ENCODE data around the gene HSP90B1.

The HSP90B1 gene

DNA sequence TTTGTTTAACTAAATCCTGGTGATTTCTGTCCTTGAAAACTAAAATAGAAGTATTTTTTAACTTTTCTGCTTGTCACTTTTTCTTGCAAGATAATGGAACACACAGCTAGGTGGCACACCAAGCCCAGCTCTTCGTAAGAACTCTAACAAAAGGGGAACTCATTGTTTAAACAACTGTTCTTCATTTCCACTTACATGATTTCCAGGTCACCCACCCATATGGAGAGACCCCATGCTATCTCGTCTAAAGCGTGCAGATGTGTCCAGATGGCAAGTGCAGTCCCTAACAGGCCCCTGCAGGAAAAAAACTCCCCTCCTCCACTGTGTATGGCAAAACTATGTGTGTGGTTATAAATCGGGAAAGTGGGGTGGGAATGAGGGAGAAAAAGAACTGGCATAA, 45.9 kb upstream of the HSP90B1 start:
- TF ChIP-seq FOXP2 (optimal IDR thresholded peaks at IDR 0.05; ENCODE audit: borderline replicate concordance, extremely low read depth, extremely low read length, insufficient read depth) (no peak), TAF1 (IDR thresholded peaks at IDR 0.05; ENCODE audit: borderline replicate concordance, insufficient read depth, low read length) (no peak), POLR2AphosphoS5 (IDR thresholded peaks at IDR 0.05; ENCODE audit: low read depth, low read length) (no peak), SIN3A (IDR thresholded peaks at IDR 0.05; ENCODE audit: borderline replicate concordance, insufficient read depth, low read length) (no peak)
- TF ChIP-seq, protein P1, sequence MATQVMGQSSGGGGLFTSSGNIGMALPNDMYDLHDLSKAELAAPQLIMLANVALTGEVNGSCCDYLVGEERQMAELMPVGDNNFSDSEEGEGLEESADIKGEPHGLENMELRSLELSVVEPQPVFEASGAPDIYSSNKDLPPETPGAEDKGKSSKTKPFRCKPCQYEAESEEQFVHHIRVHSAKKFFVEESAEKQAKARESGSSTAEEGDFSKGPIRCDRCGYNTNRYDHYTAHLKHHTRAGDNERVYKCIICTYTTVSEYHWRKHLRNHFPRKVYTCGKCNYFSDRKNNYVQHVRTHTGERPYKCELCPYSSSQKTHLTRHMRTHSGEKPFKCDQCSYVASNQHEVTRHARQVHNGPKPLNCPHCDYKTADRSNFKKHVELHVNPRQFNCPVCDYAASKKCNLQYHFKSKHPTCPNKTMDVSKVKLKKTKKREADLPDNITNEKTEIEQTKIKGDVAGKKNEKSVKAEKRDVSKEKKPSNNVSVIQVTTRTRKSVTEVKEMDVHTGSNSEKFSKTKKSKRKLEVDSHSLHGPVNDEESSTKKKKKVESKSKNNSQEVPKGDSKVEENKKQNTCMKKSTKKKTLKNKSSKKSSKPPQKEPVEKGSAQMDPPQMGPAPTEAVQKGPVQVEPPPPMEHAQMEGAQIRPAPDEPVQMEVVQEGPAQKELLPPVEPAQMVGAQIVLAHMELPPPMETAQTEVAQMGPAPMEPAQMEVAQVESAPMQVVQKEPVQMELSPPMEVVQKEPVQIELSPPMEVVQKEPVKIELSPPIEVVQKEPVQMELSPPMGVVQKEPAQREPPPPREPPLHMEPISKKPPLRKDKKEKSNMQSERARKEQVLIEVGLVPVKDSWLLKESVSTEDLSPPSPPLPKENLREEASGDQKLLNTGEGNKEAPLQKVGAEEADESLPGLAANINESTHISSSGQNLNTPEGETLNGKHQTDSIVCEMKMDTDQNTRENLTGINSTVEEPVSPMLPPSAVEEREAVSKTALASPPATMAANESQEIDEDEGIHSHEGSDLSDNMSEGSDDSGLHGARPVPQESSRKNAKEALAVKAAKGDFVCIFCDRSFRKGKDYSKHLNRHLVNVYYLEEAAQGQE (IDR thresholded peaks at IDR 0.05; ENCODE audit: insufficient read depth in 1 of 2, low read depth in 2 of 2, low read length in 2 of 2) = no peak

DNA sequence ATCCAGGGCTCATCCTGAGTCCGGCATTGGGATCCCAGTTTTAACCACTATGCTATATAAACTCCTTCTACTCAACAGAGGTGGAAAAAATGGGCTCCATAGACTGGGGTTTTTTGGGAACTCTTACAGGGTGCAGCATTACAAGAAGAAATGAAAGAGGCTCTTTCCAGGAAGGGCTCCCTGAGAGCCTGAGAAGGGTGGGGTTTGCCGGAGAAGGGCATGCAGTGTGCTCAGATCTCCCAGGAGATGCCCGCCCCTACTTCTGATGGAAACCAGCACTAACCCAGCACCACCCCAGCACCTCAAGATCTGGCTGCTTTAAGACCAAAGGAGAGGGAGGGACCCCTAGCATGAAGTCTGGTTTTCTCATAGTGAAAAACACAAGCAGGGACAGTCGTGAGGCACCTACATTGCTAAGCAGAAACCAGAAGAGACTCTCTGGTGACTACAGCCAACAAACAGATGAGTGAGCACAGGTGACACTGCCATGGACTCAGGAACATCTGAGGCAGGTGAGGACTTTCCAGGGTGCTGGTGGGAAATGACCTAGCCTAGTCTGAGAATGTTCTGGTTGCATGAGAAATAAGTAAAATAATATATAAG, 43.9 kb upstream of the HSP90B1 start:
- TF ChIP-seq SIN3A (IDR thresholded peaks at IDR 0.05; ENCODE audit: borderline replicate concordance, insufficient read depth, low read length) (no peak), POLR2AphosphoS5 (IDR thresholded peaks at IDR 0.05; ENCODE audit: low read depth, low read length) (no peak)
- TF ChIP-seq, protein P1 (IDR thresholded peaks at IDR 0.05; ENCODE audit: insufficient read depth in 1 of 2, low read depth in 2 of 2, low read length in 2 of 2) = no peak

DNA sequence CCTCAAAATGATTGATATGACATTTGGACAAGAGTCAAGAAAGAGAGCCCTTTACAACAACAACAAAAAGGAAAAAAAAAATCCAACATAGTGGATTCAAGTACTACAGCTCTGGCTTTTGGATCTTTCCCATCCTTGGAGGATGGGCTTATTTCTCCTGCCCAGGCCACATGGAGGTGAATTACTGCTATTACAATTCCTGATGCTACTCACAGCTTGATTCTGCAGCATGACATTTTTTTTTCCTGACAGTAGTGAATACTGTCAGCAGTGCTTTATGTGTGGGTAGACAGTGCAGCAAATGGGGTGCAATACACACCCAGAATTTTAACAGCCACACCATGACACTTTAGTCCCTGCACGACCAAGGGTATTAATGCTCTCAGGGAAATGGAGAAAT, 42.5 kb upstream of the HSP90B1 start:
- TF ChIP-seq SIN3A (IDR thresholded peaks at IDR 0.05; ENCODE audit: borderline replicate concordance, insufficient read depth, low read length) (no peak), FOXP2 (optimal IDR thresholded peaks at IDR 0.05; ENCODE audit: borderline replicate concordance, extremely low read depth, extremely low read length, insufficient read depth) (no peak), POLR2AphosphoS5 (IDR thresholded peaks at IDR 0.05; ENCODE audit: low read depth, low read length) (no peak), TAF1 (IDR thresholded peaks at IDR 0.05; ENCODE audit: borderline replicate concordance, insufficient read depth, low read length) (no peak)
- TF ChIP-seq, protein P1 (IDR thresholded peaks at IDR 0.05; ENCODE audit: insufficient read depth in 1 of 2, low read depth in 2 of 2, low read length in 2 of 2) = no peak

DNA sequence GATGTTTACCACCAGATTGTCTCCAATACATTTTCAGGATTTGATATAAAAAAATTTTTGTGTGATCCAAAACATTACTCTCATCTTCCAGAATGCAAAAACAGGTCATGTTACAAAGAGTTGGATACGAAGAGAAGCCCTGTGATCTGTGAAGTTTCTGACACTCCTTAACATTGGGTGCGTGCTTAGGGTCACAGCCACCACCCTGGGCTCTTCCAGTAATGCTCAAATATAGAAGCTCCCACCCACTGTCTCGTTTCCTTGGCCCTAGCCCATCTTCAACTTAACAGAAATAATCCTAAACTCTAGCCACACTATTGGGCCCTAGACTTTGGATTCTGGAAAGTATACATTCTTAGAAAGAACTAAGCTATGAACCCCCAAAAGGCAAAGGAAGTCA, 32.9 kb upstream of the HSP90B1 start:
- TF ChIP-seq FOXP2 (optimal IDR thresholded peaks at IDR 0.05; ENCODE audit: borderline replicate concordance, extremely low read depth, extremely low read length, insufficient read depth) (no peak), TAF1 (IDR thresholded peaks at IDR 0.05; ENCODE audit: borderline replicate concordance, insufficient read depth, low read length) (no peak), POLR2AphosphoS5 (IDR thresholded peaks at IDR 0.05; ENCODE audit: low read depth, low read length) (no peak), SIN3A (IDR thresholded peaks at IDR 0.05; ENCODE audit: borderline replicate concordance, insufficient read depth, low read length) (no peak)
- TF ChIP-seq, protein P1 (IDR thresholded peaks at IDR 0.05; ENCODE audit: insufficient read depth in 1 of 2, low read depth in 2 of 2, low read length in 2 of 2) = no peak
